Neural cell (in vitro differentiated cells): ENCODE measurements around the gene SULT4A1.

Experiments
- MXI1 ChIP-seq: fragments of 450-650 bp; conservative IDR thresholded peaks from 2 replicates; pipeline ENCODE4 v1.6.1; 2014; ENCODE audit warnings: antibody characterized with exemption, mild to moderate bottlenecking; ENCODE audit not compliant: poor library complexity, severe bottlenecking
- REST ChIP-seq: IDR thresholded peaks from 2 replicates; pipeline ENCODE4 v1.6.1; 2012; ENCODE audit warnings: borderline replicate concordance

- TF ChIP-seq REST (no peak), MXI1 (no peak)
These were observed 21.5 kb downstream of the SULT4A1 start for GRCh38 chr22:43840851-43841250.
